Activated naive CD4-positive, alpha-beta T cell treated with anti-CD3 and anti-CD28 coated beads, Interleukin-2, amount 50 U/mL, for 24 hours (primary cell): ENCODE data around the gene HOOK2.

Experiments used
- H3K27ac Mint-ChIP-seq: one replicate; pipeline ENCODE4 v1.8.0; 2021; ENCODE audit warnings: mild to moderate bottlenecking, mixed read lengths
- H3K27me3 Mint-ChIP-seq: one replicate; pipeline ENCODE4 v1.8.0; 2021; ENCODE audit warnings: mixed read lengths
- H3K36me3 Mint-ChIP-seq: one replicate; pipeline ENCODE4 v1.8.0; 2021; ENCODE audit warnings: mixed read lengths
- H3K4me1 Mint-ChIP-seq: one replicate; pipeline ENCODE4 v1.8.0; 2021; ENCODE audit warnings: mixed read lengths
- H3K4me3 Mint-ChIP-seq: one replicate; pipeline ENCODE4 v1.8.0; 2021; ENCODE audit warnings: mild to moderate bottlenecking, mixed read lengths
- H3K9me3 Mint-ChIP-seq: one replicate; pipeline ENCODE4 v1.8.0; 2021; ENCODE audit warnings: mixed read lengths

The HOOK2 gene

DNA sequence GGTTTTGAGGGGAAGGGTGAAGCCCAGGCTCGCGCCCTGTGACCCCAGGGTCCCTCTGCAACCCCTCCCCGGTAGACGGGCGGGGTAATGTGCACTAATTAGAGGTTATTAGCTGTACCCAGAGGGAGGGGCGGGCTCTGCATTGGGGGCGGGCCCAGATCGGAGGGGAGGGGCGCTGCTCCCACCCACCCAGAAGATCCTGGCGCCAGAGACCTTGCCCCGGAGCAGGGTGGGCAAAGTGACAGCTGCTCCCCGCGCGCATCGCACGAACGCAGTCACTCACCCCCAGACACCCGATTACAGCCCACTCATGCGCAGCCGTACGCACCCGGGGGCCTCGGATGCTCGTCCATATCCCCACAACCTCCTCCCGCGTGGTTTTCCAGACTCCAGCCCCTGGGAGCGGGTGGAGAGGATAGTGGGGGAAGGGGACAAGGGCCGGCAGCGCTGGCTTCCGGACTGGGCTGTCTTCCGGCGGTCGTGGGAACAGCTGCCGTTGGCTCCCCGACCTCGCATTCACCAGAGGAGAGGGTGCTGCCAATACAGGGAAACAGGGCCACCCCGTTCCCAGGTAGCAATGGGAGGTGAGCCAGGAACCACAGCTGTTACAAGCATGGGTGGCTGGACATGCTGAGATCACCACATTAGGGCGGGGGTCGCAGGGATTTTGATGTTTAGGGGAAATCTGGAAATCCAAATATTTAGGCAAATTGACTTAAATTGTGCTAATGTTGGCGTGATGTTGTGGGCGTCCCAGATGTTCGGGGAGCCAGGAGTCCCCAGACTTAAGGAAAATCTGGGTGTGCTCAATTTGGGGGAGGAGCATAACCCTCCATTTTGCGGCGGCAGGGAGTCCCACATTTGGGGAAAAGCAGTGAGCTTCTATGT, 2.9 kb upstream of the HOOK2 start:
- H3K4me3 Mint-ChIP-seq, result peak overlapping the region; percentile 83
- peaks cover 37% of the 10 kb centered on the region for H3K4me1 Mint-ChIP-seq
- no peaks in the 10 kb centered on the region for H3K36me3 Mint-ChIP-seq
- no peaks in the 10 kb centered on the region for H3K27me3 Mint-ChIP-seq
- H3K9me3 Mint-ChIP-seq, result no peaks in the 10 kb centered on the region
- peak overlapping the region; percentile 87 for H3K27ac Mint-ChIP-seq

DNA sequence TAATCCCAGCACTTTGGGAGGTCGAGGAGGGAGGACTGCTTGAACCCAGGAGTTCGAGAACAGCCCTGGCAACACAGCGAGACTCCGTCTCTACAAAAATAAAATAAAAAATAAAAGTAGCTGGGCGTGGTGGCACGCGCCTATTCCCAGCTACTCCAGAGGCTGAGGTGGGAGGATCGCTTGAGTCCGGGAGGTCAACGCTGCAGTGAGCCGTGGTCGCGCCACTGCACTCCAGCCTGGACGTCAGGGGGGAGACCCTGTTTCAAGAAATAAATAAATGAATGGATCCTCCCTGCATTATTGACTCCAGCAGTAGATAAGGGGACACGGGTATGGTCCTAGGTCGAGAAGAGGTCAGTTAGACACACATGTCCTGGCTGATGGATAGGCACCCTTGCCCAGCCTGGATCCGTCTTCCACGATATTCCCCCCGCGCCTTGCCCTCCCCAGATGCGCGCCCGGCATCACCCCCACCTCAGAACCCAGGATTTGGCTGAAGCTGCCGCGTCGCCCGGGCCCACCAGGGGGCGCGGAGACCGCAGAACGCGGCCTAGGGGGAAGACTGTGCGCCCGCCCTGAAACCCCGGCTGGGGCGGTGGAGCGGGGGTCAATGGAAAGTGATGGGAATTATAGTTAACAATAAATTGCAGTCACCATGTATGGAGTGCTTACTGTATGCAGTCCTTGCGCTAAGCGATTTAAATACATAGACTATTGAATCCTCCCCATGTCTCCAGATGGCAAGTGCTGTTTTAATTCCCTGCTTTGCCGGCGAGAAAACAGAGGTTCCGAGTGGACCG, 2.1 kb upstream of the HOOK2 start:
- Mint-ChIP-seq H3K4me3 (peak overlapping the region; percentile 83), H3K36me3 (no peaks in the 10 kb centered on the region), H3K4me1 (peaks cover 37% of the 10 kb centered on the region), H3K27me3 (no peaks in the 10 kb centered on the region), H3K27ac (peak overlapping the region; percentile 77), H3K9me3 (no peaks in the 10 kb centered on the region)

- H3K27ac Mint-ChIP-seq, result peak overlapping the region; percentile 3
- H3K27me3 Mint-ChIP-seq, result no peaks in the 10 kb centered on the region
- H3K4me3 Mint-ChIP-seq, result no peak overlapping the region
- H3K4me1 Mint-ChIP-seq, result peaks cover 19% of the 10 kb centered on the region
- H3K9me3 Mint-ChIP-seq, result no peaks in the 10 kb centered on the region
- H3K36me3 Mint-ChIP-seq, result no peaks in the 10 kb centered on the region
These were observed 1.8 kb downstream of the HOOK2 start for GRCh38 chr19:12773571-12773970.

- no peaks in the 10 kb centered on the region for H3K27me3 Mint-ChIP-seq
- H3K4me1 Mint-ChIP-seq, result peaks cover 9% of the 10 kb centered on the region
- no peak overlapping the region for H3K4me3 Mint-ChIP-seq
- H3K36me3 Mint-ChIP-seq, result no peaks in the 10 kb centered on the region
- no peaks in the 10 kb centered on the region for H3K9me3 Mint-ChIP-seq
- no peak overlapping the region for H3K27ac Mint-ChIP-seq
These were observed 3.0 kb downstream of the HOOK2 start for GRCh38 chr19:12772323-12772722.

- Mint-ChIP-seq H3K27ac (no peak overlapping the region), H3K4me1 (peaks cover 8% of the 10 kb centered on the region), H3K9me3 (no peaks in the 10 kb centered on the region)
These were observed 4.4 kb downstream of the HOOK2 start for GRCh38 chr19:12770922-12771321.

DNA sequence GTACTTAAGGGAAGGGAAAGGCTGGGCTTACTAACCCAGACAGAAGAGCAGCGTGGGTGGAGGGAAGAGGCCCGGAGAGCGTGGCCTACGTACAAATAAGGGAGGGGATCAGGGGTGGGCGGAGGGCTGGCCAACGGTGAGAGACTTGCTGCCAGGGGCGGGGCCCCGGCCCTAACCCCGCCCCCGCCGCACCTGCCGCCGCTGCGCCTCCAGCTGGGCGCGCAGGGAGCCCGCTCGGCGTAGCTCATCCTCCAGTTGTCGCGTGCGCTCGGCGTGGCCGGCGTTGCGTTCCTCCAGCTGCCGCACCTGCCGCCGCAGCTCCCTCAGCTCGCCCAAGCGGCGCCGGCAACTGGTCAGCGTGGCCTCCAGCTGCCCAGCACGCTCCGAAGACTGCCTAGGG, 5.7 kb downstream of the HOOK2 start:
- peak overlapping the region; percentile 59 for H3K27ac Mint-ChIP-seq
- no peaks in the 10 kb centered on the region for H3K36me3 Mint-ChIP-seq
- H3K27me3 Mint-ChIP-seq, result no peaks in the 10 kb centered on the region
- peak overlapping the region; percentile 47 for H3K4me3 Mint-ChIP-seq
- no peaks in the 10 kb centered on the region for H3K9me3 Mint-ChIP-seq
- peaks cover 8% of the 10 kb centered on the region for H3K4me1 Mint-ChIP-seq

More at GRCh38 chr19:12770922-12771321, 4.4 kb downstream of the HOOK2 start:
- no peak overlapping the region for H3K4me3 Mint-ChIP-seq
- H3K36me3 Mint-ChIP-seq, result no peaks in the 10 kb centered on the region
- no peaks in the 10 kb centered on the region for H3K27me3 Mint-ChIP-seq

- Mint-ChIP-seq H3K36me3 (no peaks in the 10 kb centered on the region), H3K4me3 (no peak overlapping the region), H3K9me3 (no peaks in the 10 kb centered on the region), H3K27ac (no peak overlapping the region), H3K27me3 (no peaks in the 10 kb centered on the region), H3K4me1 (no peaks in the 10 kb centered on the region)
These were observed 7.7 kb downstream of the HOOK2 start for GRCh38 chr19:12767666-12768065.

DNA sequence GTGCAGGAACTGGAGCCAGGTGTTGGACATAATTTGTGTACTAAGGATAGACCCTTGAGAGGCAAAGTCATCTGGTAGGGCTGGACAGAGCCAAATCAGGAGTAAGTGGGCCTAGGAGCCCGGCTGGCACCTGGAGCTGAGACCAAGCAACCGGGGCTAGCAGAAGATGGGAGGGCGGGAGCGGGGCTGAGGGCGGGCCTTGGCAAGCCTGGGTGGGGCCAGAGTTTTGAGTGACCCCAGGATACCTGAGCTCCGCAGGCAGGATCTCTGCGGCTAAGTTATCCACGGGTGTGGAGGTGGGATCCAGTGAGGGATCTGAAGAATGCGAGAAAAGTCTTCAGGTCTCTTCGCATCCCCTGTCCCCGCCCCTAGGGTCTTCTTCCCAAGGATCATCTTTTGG, 8.2 kb downstream of the HOOK2 start:
- Mint-ChIP-seq H3K27me3 (no peaks in the 10 kb centered on the region), H3K36me3 (no peaks in the 10 kb centered on the region), H3K27ac (no peak overlapping the region), H3K9me3 (no peaks in the 10 kb centered on the region), H3K4me3 (no peak overlapping the region), H3K4me1 (no peaks in the 10 kb centered on the region)

DNA sequence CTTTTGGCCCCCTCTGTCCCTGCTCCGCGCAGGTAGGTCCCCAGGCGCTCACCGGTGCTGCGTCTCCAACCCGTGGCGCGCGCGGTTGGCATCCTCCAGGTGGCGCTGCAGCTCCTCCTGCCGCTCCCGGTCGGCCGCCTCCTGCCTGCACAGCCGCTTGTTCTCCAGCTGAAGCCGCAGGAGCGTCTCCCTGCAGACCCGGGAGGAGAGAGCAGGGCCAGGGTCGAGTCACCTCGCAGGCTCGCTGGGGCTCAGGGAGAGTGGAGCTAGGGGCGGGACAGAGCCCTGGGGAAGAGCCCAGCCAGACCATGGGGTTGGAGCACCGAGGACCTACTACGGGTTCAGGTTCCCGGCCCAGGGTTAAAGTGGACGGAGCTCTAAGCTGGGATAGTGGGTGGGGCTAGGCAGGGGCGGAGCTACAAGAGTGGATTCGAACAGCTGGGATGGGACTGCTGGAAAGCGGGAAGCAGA, 9.3 kb downstream of the HOOK2 start:
- H3K4me3 Mint-ChIP-seq, result no peak overlapping the region
- H3K27ac Mint-ChIP-seq, result no peak overlapping the region
- no peaks in the 10 kb centered on the region for H3K4me1 Mint-ChIP-seq
- H3K27me3 Mint-ChIP-seq, result no peaks in the 10 kb centered on the region
- H3K9me3 Mint-ChIP-seq, result no peaks in the 10 kb centered on the region
- H3K36me3 Mint-ChIP-seq, result no peaks in the 10 kb centered on the region

DNA sequence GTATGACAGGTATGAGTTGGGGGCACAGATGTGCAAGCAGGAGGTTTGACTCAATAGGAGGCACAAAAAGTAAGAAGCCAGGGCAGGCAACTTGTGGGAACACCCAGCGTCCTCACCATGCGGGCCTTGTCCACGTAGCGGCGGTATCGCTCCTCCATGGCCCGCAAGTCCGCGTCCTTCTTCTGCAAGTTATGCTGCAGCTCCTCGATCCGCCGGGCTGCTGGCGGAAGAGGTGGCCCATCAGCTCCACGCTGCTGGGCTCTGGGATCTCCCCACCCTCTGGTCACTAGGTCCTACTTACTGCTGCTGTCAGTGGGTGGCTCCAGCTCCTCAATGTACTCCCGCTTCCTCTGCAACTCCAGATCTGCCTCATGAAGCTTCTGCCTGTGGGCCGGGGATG, 10.7 kb downstream of the HOOK2 start:
- H3K27ac Mint-ChIP-seq, result no peak overlapping the region
- peaks cover 5% of the 10 kb centered on the region for H3K4me1 Mint-ChIP-seq
- no peaks in the 10 kb centered on the region for H3K36me3 Mint-ChIP-seq
- no peaks in the 10 kb centered on the region for H3K9me3 Mint-ChIP-seq
- H3K4me3 Mint-ChIP-seq, result no peak overlapping the region
- H3K27me3 Mint-ChIP-seq, result no peaks in the 10 kb centered on the region

DNA sequence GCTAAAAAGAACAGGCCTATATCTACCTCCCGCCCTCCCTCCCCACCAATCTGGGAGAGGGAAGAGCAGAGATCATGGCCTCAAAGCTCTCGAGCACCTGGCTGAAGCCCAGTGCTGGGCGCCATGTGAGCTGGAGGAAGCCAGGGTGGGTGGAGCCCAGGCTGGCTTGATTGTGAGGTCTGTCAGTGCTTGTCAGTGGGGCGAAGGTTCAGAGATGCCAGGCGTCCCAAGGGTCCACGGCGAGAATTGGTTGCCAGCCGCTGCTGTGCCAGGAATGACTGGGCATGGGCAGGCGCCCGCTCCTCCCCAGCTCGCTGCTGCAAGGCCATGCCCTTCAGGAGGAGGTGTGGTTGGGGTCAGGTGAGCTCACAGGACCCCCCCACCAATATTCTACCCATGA, 12.3 kb downstream of the HOOK2 start:
- no peaks in the 10 kb centered on the region for H3K27me3 Mint-ChIP-seq
- no peak overlapping the region for H3K27ac Mint-ChIP-seq
- H3K36me3 Mint-ChIP-seq, result no peaks in the 10 kb centered on the region
- H3K4me1 Mint-ChIP-seq, result peaks cover 5% of the 10 kb centered on the region
- no peaks in the 10 kb centered on the region for H3K9me3 Mint-ChIP-seq
- H3K4me3 Mint-ChIP-seq, result no peak overlapping the region

DNA sequence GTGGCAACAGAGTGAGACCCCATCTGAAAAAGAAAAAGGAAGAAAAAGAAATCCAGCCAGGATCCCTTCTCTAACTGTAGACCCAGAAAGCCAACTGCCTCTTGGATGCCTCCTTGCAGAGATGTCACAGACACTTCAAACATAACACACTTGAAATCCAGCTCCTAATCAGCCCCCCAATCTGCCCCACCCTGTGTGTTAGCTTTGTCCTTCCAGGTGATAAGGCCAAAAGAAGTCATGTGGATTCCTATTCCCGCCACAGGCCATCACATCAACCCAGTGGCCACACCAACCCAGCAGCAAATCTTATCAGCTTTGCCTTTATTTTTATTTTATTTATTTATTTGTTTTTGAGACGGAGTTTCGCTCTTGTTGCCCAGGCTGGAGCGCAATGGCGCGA, 15.7 kb downstream of the HOOK2 start:
- Mint-ChIP-seq H3K4me1 (peaks cover 5% of the 10 kb centered on the region), H3K9me3 (no peaks in the 10 kb centered on the region), H3K27ac (no peak overlapping the region), H3K27me3 (peaks cover 3% of the 10 kb centered on the region), H3K4me3 (no peak overlapping the region), H3K36me3 (no peaks in the 10 kb centered on the region)

GRCh38 chr19:12757544-12758274, 17.6 kb downstream of the HOOK2 start:
- Mint-ChIP-seq H3K36me3 (no peaks in the 10 kb centered on the region), H3K27me3 (peaks cover 3% of the 10 kb centered on the region), H3K4me1 (peaks cover 5% of the 10 kb centered on the region), H3K9me3 (no peaks in the 10 kb centered on the region), H3K27ac (no peak overlapping the region), H3K4me3 (peak overlapping the region; percentile 52)

- H3K4me1 Mint-ChIP-seq, result peaks cover 5% of the 10 kb centered on the region
- H3K9me3 Mint-ChIP-seq, result no peaks in the 10 kb centered on the region
- no peak overlapping the region for H3K4me3 Mint-ChIP-seq
- H3K36me3 Mint-ChIP-seq, result no peaks in the 10 kb centered on the region
- peaks cover 4% of the 10 kb centered on the region for H3K27me3 Mint-ChIP-seq
- H3K27ac Mint-ChIP-seq, result no peak overlapping the region
These were observed 19.0 kb downstream of the HOOK2 start for GRCh38 chr19:12756150-12756883.
